ENCODE results near the gene THEMIS2. TPM values are rescaled to one million over a fixed set of nuclear protein-coding genes. Genes with fewer than 3 reads are reported as not detected.

The THEMIS2 gene
- total and polyA plus RNA-seq, 3 experiments from 2014 or later: 12.4 to 63.3 (median 15.6) TPM

- peaks cover 10% of the 10 kb centered on the region for H3K4me1 ChIP-seq (ENCODE audit: insufficient read depth, low read length)
- no peaks in the 10 kb centered on the region for H3K36me3 ChIP-seq (ENCODE audit: insufficient read depth, low read length)
- peaks cover 6 to 18% (median 8%) of the 10 kb centered on the region in 3 donors for H3K4me1 Mint-ChIP-seq
- peak overlapping the region in 2 of 8 donors; percentile 23 to 25 for H3K27ac Mint-ChIP-seq
- no peak overlapping the region for H3K4me3 Mint-ChIP-seq
- no peaks in the 10 kb centered on the region for H3K27me3 ChIP-seq (ENCODE audit: insufficient read depth, low read length, poor library complexity, severe bottlenecking)
- no peak overlapping the region for H3K4me3 ChIP-seq (ENCODE audit: low read length)
- CTCF ChIA-PET: interaction anchor here (0.6 to 3.7 kb wide), 20 partner anchors 9 to 134 kb away, joined by 3 to 28 read pairs (median 4); partner anchors contain the start of gene XKR8
- H3K27ac ChIP-seq (ENCODE audit: low read depth, low read length): no peak overlapping the region
- POLR2A ChIA-PET: interaction anchor here (0.6 to 0.8 kb wide), 2 partner anchors 34 to 61 kb away, joined by 3 to 4 read pairs; no protein-coding TSS in a partner anchor
- no peaks in the 10 kb centered on the region for H3K27me3 Mint-ChIP-seq
- DNase-seq: peak; percentile 71 to 88 (median 76)
- H3K36me3 Mint-ChIP-seq: no peaks in the 10 kb centered on the region
- H3K9me3 Mint-ChIP-seq: no peaks in the 10 kb centered on the region
- H3K9me3 ChIP-seq (ENCODE audit: low read length): no peaks in the 10 kb centered on the region
Measured at GRCh38 chr1:27858072-27858948, 14.0 kb upstream of the THEMIS2 start.

GRCh38 chr1:27858949-27859576, 13.3 kb upstream of the THEMIS2 start:
- no peak for DNase-seq
- POLR2A ChIA-PET: no interaction called here
- H3K27ac Mint-ChIP-seq: peak overlapping the region in 1 of 8 donors; percentile 23

GRCh38 chr1:27861436-27861835, 10.9 kb upstream of the THEMIS2 start:
- H3K9me3 ChIP-seq (ENCODE audit: low read length): no peaks in the 10 kb centered on the region
- Mint-ChIP-seq H3K36me3 (no peaks in the 10 kb centered on the region), H3K4me3 (no peak overlapping the region), H3K27me3 (no peaks in the 10 kb centered on the region), H3K4me1 (peaks cover 11 to 31% (median 19%) of the 10 kb centered on the region in 3 donors), H3K9me3 (no peaks in the 10 kb centered on the region), H3K27ac (no peak overlapping the region)
- DNase-seq: peak in 1 of 5 donors; percentile 29
- H3K4me1 ChIP-seq (ENCODE audit: insufficient read depth, low read length): peaks cover 24% of the 10 kb centered on the region
- POLR2A ChIA-PET: no interaction called here
- no peak overlapping the region for H3K27ac ChIP-seq (ENCODE audit: low read depth, low read length)
- no peaks in the 10 kb centered on the region for H3K36me3 ChIP-seq (ENCODE audit: insufficient read depth, low read length)
- CTCF ChIA-PET: no interaction called here
- no peak overlapping the region for H3K4me3 ChIP-seq (ENCODE audit: low read length)
- H3K27me3 ChIP-seq (ENCODE audit: insufficient read depth, low read length, poor library complexity, severe bottlenecking): no peaks in the 10 kb centered on the region

More at GRCh38 chr1:27858949-27859576, 13.3 kb upstream of the THEMIS2 start:
- no peak overlapping the region for H3K27ac ChIP-seq (ENCODE audit: low read depth, low read length)
- H3K27me3 ChIP-seq (ENCODE audit: insufficient read depth, low read length, poor library complexity, severe bottlenecking): no peaks in the 10 kb centered on the region
- H3K9me3 Mint-ChIP-seq: no peaks in the 10 kb centered on the region
- H3K36me3 ChIP-seq (ENCODE audit: insufficient read depth, low read length): no peaks in the 10 kb centered on the region
- H3K27me3 Mint-ChIP-seq: no peaks in the 10 kb centered on the region
- CTCF ChIA-PET: interaction anchor here (0.8 to 3.7 kb wide), 3 partner anchors 33 to 121 kb away, joined by 3 to 28 read pairs (median 3); no protein-coding TSS in a partner anchor
- H3K4me3 Mint-ChIP-seq: no peak overlapping the region
- no peaks in the 10 kb centered on the region for H3K36me3 Mint-ChIP-seq
- H3K4me3 ChIP-seq (ENCODE audit: low read length): no peak overlapping the region
- no peaks in the 10 kb centered on the region for H3K9me3 ChIP-seq (ENCODE audit: low read length)
- peaks cover 8 to 25% (median 12%) of the 10 kb centered on the region in 3 donors for H3K4me1 Mint-ChIP-seq
- peaks cover 18% of the 10 kb centered on the region for H3K4me1 ChIP-seq (ENCODE audit: insufficient read depth, low read length)

GRCh38 chr1:27862004-27862403, 10.3 kb upstream of the THEMIS2 start:
- peak overlapping the region in 2 of 8 donors; percentile 57 to 78 for H3K27ac Mint-ChIP-seq
- no peaks in the 10 kb centered on the region for H3K9me3 ChIP-seq (ENCODE audit: low read length)
- H3K4me3 Mint-ChIP-seq: no peak overlapping the region
- no peaks in the 10 kb centered on the region for H3K9me3 Mint-ChIP-seq
- H3K4me3 ChIP-seq (ENCODE audit: low read length): no peak overlapping the region
- no peak overlapping the region for H3K27ac ChIP-seq (ENCODE audit: low read depth, low read length)
- no peak for DNase-seq
- ChIA-PET POLR2A (no interaction called here), CTCF (no interaction called here)
- no peaks in the 10 kb centered on the region for H3K27me3 ChIP-seq (ENCODE audit: insufficient read depth, low read length, poor library complexity, severe bottlenecking)
- H3K27me3 Mint-ChIP-seq: no peaks in the 10 kb centered on the region
- H3K4me1 Mint-ChIP-seq: peaks cover 14 to 33% (median 19%) of the 10 kb centered on the region in 3 donors
- no peaks in the 10 kb centered on the region for H3K36me3 Mint-ChIP-seq
- no peaks in the 10 kb centered on the region for H3K36me3 ChIP-seq (ENCODE audit: insufficient read depth, low read length)
- H3K4me1 ChIP-seq (ENCODE audit: insufficient read depth, low read length): peaks cover 24% of the 10 kb centered on the region

- Histone ChIP-seq H3K36me3 (ENCODE audit: insufficient read depth, low read length) (no peaks in the 10 kb centered on the region), H3K27ac (ENCODE audit: low read depth, low read length) (no peak overlapping the region), H3K27me3 (ENCODE audit: insufficient read depth, low read length, poor library complexity, severe bottlenecking) (no peaks in the 10 kb centered on the region), H3K4me3 (ENCODE audit: low read length) (no peak overlapping the region), H3K9me3 (ENCODE audit: low read length) (no peaks in the 10 kb centered on the region), H3K4me1 (ENCODE audit: insufficient read depth, low read length) (peaks cover 24% of the 10 kb centered on the region)
- peaks cover 16 to 35% (median 24%) of the 10 kb centered on the region in 3 donors for H3K4me1 Mint-ChIP-seq
- H3K4me3 Mint-ChIP-seq: no peak overlapping the region
- H3K27me3 Mint-ChIP-seq: no peaks in the 10 kb centered on the region
- POLR2A ChIA-PET: no interaction called here
- DNase-seq: no peak
- H3K36me3 Mint-ChIP-seq: no peaks in the 10 kb centered on the region
- no peaks in the 10 kb centered on the region for H3K9me3 Mint-ChIP-seq
- peak overlapping the region in 5 of 8 donors; percentile 25 to 80 (median 55) for H3K27ac Mint-ChIP-seq
- CTCF ChIA-PET: no interaction called here
Measured at GRCh38 chr1:27862671-27863537, 9.4 kb upstream of the THEMIS2 start.

GRCh38 chr1:27863538-27863915, 8.8 kb upstream of the THEMIS2 start:
- ChIA-PET CTCF (no interaction called here), POLR2A (no interaction called here)
- Histone ChIP-seq H3K4me3 (ENCODE audit: low read length) (no peak overlapping the region), H3K27me3 (ENCODE audit: insufficient read depth, low read length, poor library complexity, severe bottlenecking) (no peaks in the 10 kb centered on the region), H3K4me1 (ENCODE audit: insufficient read depth, low read length) (peaks cover 26% of the 10 kb centered on the region), H3K9me3 (ENCODE audit: low read length) (no peaks in the 10 kb centered on the region), H3K36me3 (ENCODE audit: insufficient read depth, low read length) (no peaks in the 10 kb centered on the region), H3K27ac (ENCODE audit: low read depth, low read length) (no peak overlapping the region)
- no peak overlapping the region for H3K27ac Mint-ChIP-seq
- no peaks in the 10 kb centered on the region for H3K9me3 Mint-ChIP-seq
- no peaks in the 10 kb centered on the region for H3K27me3 Mint-ChIP-seq
- DNase-seq: no peak
- H3K4me3 Mint-ChIP-seq: no peak overlapping the region
- peaks cover 17 to 34% (median 25%) of the 10 kb centered on the region in 3 donors for H3K4me1 Mint-ChIP-seq
- H3K36me3 Mint-ChIP-seq: no peaks in the 10 kb centered on the region

- no peak overlapping the region for H3K27ac ChIP-seq (ENCODE audit: low read depth, low read length)
- no peaks in the 10 kb centered on the region for H3K36me3 Mint-ChIP-seq
- H3K4me1 ChIP-seq (ENCODE audit: insufficient read depth, low read length): peaks cover 33% of the 10 kb centered on the region
- POLR2A ChIA-PET: no interaction called here
- no peak overlapping the region for H3K4me3 ChIP-seq (ENCODE audit: low read length)
- peak overlapping the region in 1 of 7 donors; percentile 24 for H3K4me3 Mint-ChIP-seq
- H3K9me3 Mint-ChIP-seq: no peaks in the 10 kb centered on the region
- no peaks in the 10 kb centered on the region for H3K9me3 ChIP-seq (ENCODE audit: low read length)
- CTCF ChIA-PET: no interaction called here
- peaks cover 25 to 38% (median 34%) of the 10 kb centered on the region in 3 donors for H3K4me1 Mint-ChIP-seq
- DNase-seq: no peak
- H3K36me3 ChIP-seq (ENCODE audit: insufficient read depth, low read length): no peaks in the 10 kb centered on the region
- no peaks in the 10 kb centered on the region for H3K27me3 Mint-ChIP-seq
- no peaks in the 10 kb centered on the region for H3K27me3 ChIP-seq (ENCODE audit: insufficient read depth, low read length, poor library complexity, severe bottlenecking)
- H3K27ac Mint-ChIP-seq: peak overlapping the region in 5 of 8 donors; percentile 23 to 74 (median 69)
Measured at GRCh38 chr1:27864264-27864895, 8.0 kb upstream of the THEMIS2 start.

All from CD8-positive, alpha-beta memory T cell (primary cell).